Adipocyte (in vitro differentiated cells): Measurements from ENCODE around the gene SCAP.
A peak's percentile ranks its signal among the peaks of the same experiment; 100 is the strongest.
"Not testable (repeated sequence)": the region's sequence is repeated elsewhere in the genome, so short reads cannot be mapped to it uniquely, and the experiment has no call there.

ENCODE experiments used
- DNase-seq: peaks from one replicate; pipeline ENCODE4 v3.0.0-alpha.2; 2015; ENCODE audit warnings: low read depth
- H3K27me3 ChIP-seq: replicated peaks from 2 replicates; pipeline ENCODE4 v1.7.0; 2013; ENCODE audit warnings: mild to moderate bottlenecking, low read length, moderate library complexity; ENCODE audit not compliant: control insufficient read depth, insufficient read depth
- H3K36me3 ChIP-seq: 2 replicates; pipeline ENCODE4 v1.7.0; 2013; ENCODE audit warnings: low read length, mild to moderate bottlenecking, moderate library complexity; ENCODE audit not compliant: control insufficient read depth, insufficient read depth, severe bottlenecking
- H3K4me1 ChIP-seq: 2 replicates; pipeline ENCODE4 v1.7.0; 2013; ENCODE audit warnings: mild to moderate bottlenecking, low read length, moderate library complexity; ENCODE audit not compliant: control insufficient read depth, insufficient read depth
- H3K4me3 ChIP-seq: 2 replicates; pipeline ENCODE4 v1.7.0; 2013; ENCODE audit warnings: mild to moderate bottlenecking, low read length, moderate library complexity
- H3K9ac ChIP-seq: 2 replicates; pipeline ENCODE4 v1.7.0; 2013; ENCODE audit warnings: mild to moderate bottlenecking, low read length, moderate library complexity
- H3K9me3 ChIP-seq: 2 replicates; pipeline ENCODE4 v1.7.0; 2013; ENCODE audit warnings: mild to moderate bottlenecking, low read length, moderate library complexity; ENCODE audit not compliant: control insufficient read depth

The SCAP gene

GRCh38 chr3:47479826-47480160 lies 4.1 kb upstream of the SCAP start:
- Histone ChIP-seq H3K27me3 (no peaks in the 10 kb centered on the region), H3K9ac (no peak overlapping the region), H3K36me3 (no peaks in the 10 kb centered on the region), H3K4me1 (peaks cover 8% of the 10 kb centered on the region), H3K9me3 (no peaks in the 10 kb centered on the region), H3K4me3 (no peak overlapping the region)
- DNase-seq: no peak

GRCh38 chr3:47478022-47478421 lies 2.3 kb upstream of the SCAP start:
- peaks cover 21% of the 10 kb centered on the region for H3K4me1 ChIP-seq
- H3K9me3 ChIP-seq: no peaks in the 10 kb centered on the region
- no peak overlapping the region for H3K4me3 ChIP-seq
- DNase-seq: no peak
- H3K36me3 ChIP-seq: no peaks in the 10 kb centered on the region
- no peaks in the 10 kb centered on the region for H3K27me3 ChIP-seq
- no peak overlapping the region for H3K9ac ChIP-seq

- Histone ChIP-seq H3K9ac (peak overlapping the region; percentile 96), H3K27me3 (no peaks in the 10 kb centered on the region), H3K36me3 (no peaks in the 10 kb centered on the region), H3K9me3 (no peaks in the 10 kb centered on the region), H3K4me3 (peak overlapping the region; percentile 99), H3K4me1 (peaks cover 21% of the 10 kb centered on the region)
- DNase-seq: no peak
Observed at GRCh38 chr3:47476644-47477199, 981 bp upstream of the SCAP start.

GRCh38 chr3:47476330-47476626 lies 537 bp upstream of the SCAP start:
- H3K27me3 ChIP-seq: no peaks in the 10 kb centered on the region
- H3K36me3 ChIP-seq: no peaks in the 10 kb centered on the region
- H3K9me3 ChIP-seq: no peaks in the 10 kb centered on the region
- peak overlapping the region; percentile 96 for H3K9ac ChIP-seq
- DNase-seq: no peak
- peak overlapping the region; percentile 99 for H3K4me3 ChIP-seq
- peaks cover 21% of the 10 kb centered on the region for H3K4me1 ChIP-seq

- H3K27me3 ChIP-seq: no peaks in the 10 kb centered on the region
- H3K4me1 ChIP-seq: peaks cover 24% of the 10 kb centered on the region
- DNase-seq: peak; percentile 67
- H3K4me3 ChIP-seq: peak overlapping the region; percentile 99
- no peaks in the 10 kb centered on the region for H3K36me3 ChIP-seq
- peak overlapping the region; percentile 96 for H3K9ac ChIP-seq
- H3K9me3 ChIP-seq: no peaks in the 10 kb centered on the region
Observed at GRCh38 chr3:47475029-47475569, 642 bp downstream of the SCAP start.

GRCh38 chr3:47473391-47473790 lies 2.4 kb downstream of the SCAP start:
- H3K4me3 ChIP-seq: no peak overlapping the region

GRCh38 chr3:47469616-47470015 lies 6.1 kb downstream of the SCAP start:
- no peaks in the 10 kb centered on the region for H3K9me3 ChIP-seq
- peak; percentile 42 for DNase-seq
- peaks cover 23% of the 10 kb centered on the region for H3K4me1 ChIP-seq
- H3K36me3 ChIP-seq: no peaks in the 10 kb centered on the region
- peak overlapping the region; percentile 43 for H3K9ac ChIP-seq
- no peak overlapping the region for H3K4me3 ChIP-seq
- no peaks in the 10 kb centered on the region for H3K27me3 ChIP-seq

More at GRCh38 chr3:47473391-47473790, 2.4 kb downstream of the SCAP start:
- Histone ChIP-seq H3K36me3 (no peaks in the 10 kb centered on the region), H3K9me3 (no peaks in the 10 kb centered on the region), H3K4me1 (peaks cover 31% of the 10 kb centered on the region), H3K27me3 (no peaks in the 10 kb centered on the region), H3K9ac (no peak overlapping the region)
- no peak for DNase-seq

- H3K4me1 ChIP-seq: peaks cover 13% of the 10 kb centered on the region
- H3K9me3 ChIP-seq, H3K27me3 ChIP-seq, H3K4me3 ChIP-seq, H3K9ac ChIP-seq, DNase-seq, H3K36me3 ChIP-seq: not testable (repeated sequence)
Observed at GRCh38 chr3:47468315-47468714, 7.4 kb downstream of the SCAP start.

- H3K27me3 ChIP-seq: no peaks in the 10 kb centered on the region
- H3K4me3 ChIP-seq: no peak overlapping the region
- H3K9me3 ChIP-seq: no peaks in the 10 kb centered on the region
- H3K4me1 ChIP-seq: peaks cover 3% of the 10 kb centered on the region
- H3K36me3 ChIP-seq: no peaks in the 10 kb centered on the region
- DNase-seq: no peak
- no peak overlapping the region for H3K9ac ChIP-seq
Observed at GRCh38 chr3:47464588-47464987, 11.2 kb downstream of the SCAP start.

GRCh38 chr3:47459534-47460085 lies 16.1 kb downstream of the SCAP start:
- not testable (repeated sequence) for DNase-seq, H3K27me3 ChIP-seq, H3K4me3 ChIP-seq, H3K36me3 ChIP-seq, H3K9me3 ChIP-seq, H3K4me1 ChIP-seq, H3K9ac ChIP-seq

- H3K9me3 ChIP-seq: no peaks in the 10 kb centered on the region
- peaks cover 16% of the 10 kb centered on the region for H3K4me1 ChIP-seq
- H3K4me3 ChIP-seq: no peak overlapping the region
- no peak for DNase-seq
- H3K36me3 ChIP-seq: no peaks in the 10 kb centered on the region
- no peaks in the 10 kb centered on the region for H3K27me3 ChIP-seq
- H3K9ac ChIP-seq: no peak overlapping the region
Observed at GRCh38 chr3:47456984-47457383, 18.8 kb downstream of the SCAP start.
